Stimulated activated CD8-positive, alpha-beta memory T cell treated with anti-CD3 and anti-CD28 coated beads, Interleukin-15, amount 100 ng/mL, for 48 hours (primary cell): ENCODE measurements around the gene SCUBE2.
"Not testable (repeated sequence)": the region's sequence is repeated elsewhere in the genome, so short reads cannot be mapped to it uniquely, and the experiment has no call there.

Experiments
- DNase-seq, 2 donors: peaks; one replicate each; pipeline ENCODE4 v3.0.0-alpha.2; 2020; ENCODE audit warnings: low read depth in 2 of 2

The SCUBE2 gene

GRCh38 chr11:9104580-9104979, 13.2 kb upstream of the SCUBE2 start:
- DNase-seq: no peak

- no peak for DNase-seq
Measured at GRCh38 chr11:9103542-9104276, 12.3 kb upstream of the SCUBE2 start.

GRCh38 chr11:9099617-9100016, 8.2 kb upstream of the SCUBE2 start:
- no peak for DNase-seq

GRCh38 chr11:9098455-9098854, 7.1 kb upstream of the SCUBE2 start:
- not testable (repeated sequence) for DNase-seq

- DNase-seq: not testable (repeated sequence)
Measured at GRCh38 chr11:9097186-9097943, 6.0 kb upstream of the SCUBE2 start.

- no peak for DNase-seq
Measured at GRCh38 chr11:9096427-9096826, 5.0 kb upstream of the SCUBE2 start.

- no peak for DNase-seq
Measured at GRCh38 chr11:9095421-9095820, 4.0 kb upstream of the SCUBE2 start.

- DNase-seq: no peak
Measured at GRCh38 chr11:9094420-9094819, 3.0 kb upstream of the SCUBE2 start.

GRCh38 chr11:9092853-9093778, 1.7 kb upstream of the SCUBE2 start:
- no peak for DNase-seq

- no peak for DNase-seq
Measured at GRCh38 chr11:9092072-9092471, 673 bp upstream of the SCUBE2 start.

- DNase-seq: no peak
Measured at GRCh38 chr11:9090488-9091043, 833 bp downstream of the SCUBE2 start.

GRCh38 chr11:9089636-9090035, 1.8 kb downstream of the SCUBE2 start:
- no peak for DNase-seq

- no peak for DNase-seq
Measured at GRCh38 chr11:9089061-9089460, 2.3 kb downstream of the SCUBE2 start.

GRCh38 chr11:9082575-9082974, 8.8 kb downstream of the SCUBE2 start:
- DNase-seq: no peak

- DNase-seq: no peak
Measured at GRCh38 chr11:9081153-9081552, 10.2 kb downstream of the SCUBE2 start.

- DNase-seq: no peak
Measured at GRCh38 chr11:9078113-9079086, 13.0 kb downstream of the SCUBE2 start.

- no peak for DNase-seq
Measured at GRCh38 chr11:9077164-9077563, 14.2 kb downstream of the SCUBE2 start.

GRCh38 chr11:9076661-9077060, 14.7 kb downstream of the SCUBE2 start:
- DNase-seq: no peak

- DNase-seq: no peak
Measured at GRCh38 chr11:9076046-9076445, 15.4 kb downstream of the SCUBE2 start.

- DNase-seq: no peak
Measured at GRCh38 chr11:9075556-9075955, 15.8 kb downstream of the SCUBE2 start.
